C4-2B (cell line): ENCODE measurements around the gene CHD2.

Experiments used
- CTCF ChIP-seq: fragments of 450-650 bp; conservative IDR thresholded peaks from 2 replicates; pipeline ENCODE4 v1.5.1; 2017; ENCODE audit warnings: mild to moderate bottlenecking
- ZFX ChIP-seq: fragments of 450-650 bp; IDR thresholded peaks from 2 replicates; pipeline ENCODE4 v1.6.1; 2017

GRCh38 chr15:92968926-92969651 is 69.0 kb downstream of the CHD2 start:
- TF ChIP-seq CTCF (no peak; the same call in 1 of the 2 replicates), ZFX (no peak)
